Ishikawa (cell line): ENCODE results near the gene ADGRF1.

ENCODE experiments used
- CEBPB ChIP-seq: IDR thresholded peaks from 2 replicates; pipeline ENCODE4 v1.6.1; 2012
- CREB1 ChIP-seq: IDR thresholded peaks from 2 replicates; pipeline ENCODE4 v1.6.1; 2012; ENCODE audit warnings: low read depth
- EGR1 ChIP-seq: IDR thresholded peaks from 2 replicates; pipeline ENCODE4 v1.6.1; 2012
- EP300 ChIP-seq: IDR thresholded peaks from 2 replicates; pipeline ENCODE4 v1.6.1; 2012; ENCODE audit warnings: borderline replicate concordance
- FOXM1 ChIP-seq: IDR thresholded peaks from 2 replicates; pipeline ENCODE4 v1.6.1; 2012; ENCODE audit warnings: low read depth, borderline replicate concordance
- NFIC ChIP-seq: IDR thresholded peaks from 2 replicates; pipeline ENCODE4 v1.6.1; 2012
- RAD21 ChIP-seq: IDR thresholded peaks from 2 replicates; pipeline ENCODE4 v1.6.1; 2012; ENCODE audit warnings: low read depth
- TAF1 ChIP-seq: IDR thresholded peaks from 2 replicates; pipeline ENCODE4 v1.6.1; 2012; ENCODE audit warnings: low read depth, mild to moderate bottlenecking
- TCF12 ChIP-seq: IDR thresholded peaks from 2 replicates; pipeline ENCODE4 v1.6.1; 2012; ENCODE audit warnings: low read depth
- TEAD4 ChIP-seq: IDR thresholded peaks from 2 replicates; pipeline ENCODE4 v1.6.1; 2012
- YY1 ChIP-seq: IDR thresholded peaks from 2 replicates; pipeline ENCODE4 v1.6.1; 2012; ENCODE audit warnings: low read depth
- ZBTB7A ChIP-seq: IDR thresholded peaks from 2 replicates; pipeline ENCODE4 v1.6.1; 2012; ENCODE audit warnings: low read depth
- TF ChIP-seq, protein P1 (sequence below): IDR thresholded peaks from 2 replicates; pipeline ENCODE4 v1.6.1; 2012
- TF ChIP-seq, protein P2 (sequence below): IDR thresholded peaks from 2 replicates; pipeline ENCODE4 v1.6.1; 2012; ENCODE audit warnings: low read depth, mild to moderate bottlenecking
- TF ChIP-seq, protein P3 (sequence below): IDR thresholded peaks from 2 replicates; pipeline ENCODE4 v1.6.1; 2012

Gene ADGRF1

DNA sequence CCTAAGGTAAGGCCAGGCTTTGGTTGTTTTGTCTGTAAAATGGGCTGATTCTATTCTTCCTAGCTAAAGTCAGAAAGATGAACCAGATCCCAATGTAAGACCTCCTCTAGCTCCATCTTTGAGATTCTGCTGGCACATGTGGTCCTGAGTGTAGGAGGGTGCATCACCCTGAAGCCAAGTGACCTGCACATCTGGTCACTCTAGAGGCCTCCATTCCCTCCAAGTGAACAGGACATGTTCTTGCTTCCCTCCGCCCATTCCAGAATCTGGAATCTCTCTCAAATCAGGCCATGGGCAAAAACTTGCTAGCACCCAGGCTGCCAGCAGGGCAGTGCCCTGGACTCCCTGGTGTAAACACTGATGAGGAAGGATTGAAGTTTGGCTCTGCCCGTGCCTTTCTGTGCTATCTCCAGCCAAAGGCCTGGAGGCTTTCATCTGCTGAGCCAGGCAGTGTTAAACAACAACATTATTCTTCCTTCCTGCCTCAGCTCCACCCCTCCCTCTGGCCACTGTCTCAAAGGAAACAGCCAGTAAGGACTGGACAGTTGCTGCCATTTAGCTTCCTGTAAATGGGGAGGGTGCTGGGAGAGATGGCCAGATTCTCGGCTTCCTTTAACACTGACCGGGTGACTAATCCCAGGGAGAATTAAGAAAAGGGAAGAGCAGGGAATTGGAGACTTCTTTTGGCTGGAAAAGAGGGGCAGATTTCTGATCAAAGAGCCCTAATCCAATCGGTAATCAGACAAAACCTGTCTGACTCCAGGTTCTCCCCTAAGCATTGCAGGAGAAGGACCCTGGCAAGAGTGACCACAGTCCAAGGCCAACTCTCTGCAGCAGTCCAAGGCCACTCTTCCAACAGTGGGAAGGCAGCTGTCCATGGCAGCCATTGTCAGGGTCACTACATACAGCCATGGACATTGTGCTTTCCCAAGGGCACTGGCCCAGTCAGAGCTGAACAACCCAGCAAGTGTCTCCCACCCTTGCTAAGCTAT lies 19.5 kb upstream of the ADGRF1 start:
- no peak for TF ChIP-seq CEBPB
- TF ChIP-seq TCF12, result no peak
- TF ChIP-seq TEAD4, result no peak
- TF ChIP-seq ZBTB7A, result no peak
- TF ChIP-seq, protein P1, sequence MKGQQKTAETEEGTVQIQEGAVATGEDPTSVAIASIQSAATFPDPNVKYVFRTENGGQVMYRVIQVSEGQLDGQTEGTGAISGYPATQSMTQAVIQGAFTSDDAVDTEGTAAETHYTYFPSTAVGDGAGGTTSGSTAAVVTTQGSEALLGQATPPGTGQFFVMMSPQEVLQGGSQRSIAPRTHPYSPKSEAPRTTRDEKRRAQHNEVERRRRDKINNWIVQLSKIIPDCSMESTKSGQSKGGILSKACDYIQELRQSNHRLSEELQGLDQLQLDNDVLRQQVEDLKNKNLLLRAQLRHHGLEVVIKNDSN, result no peak
- TF ChIP-seq, protein P2, sequence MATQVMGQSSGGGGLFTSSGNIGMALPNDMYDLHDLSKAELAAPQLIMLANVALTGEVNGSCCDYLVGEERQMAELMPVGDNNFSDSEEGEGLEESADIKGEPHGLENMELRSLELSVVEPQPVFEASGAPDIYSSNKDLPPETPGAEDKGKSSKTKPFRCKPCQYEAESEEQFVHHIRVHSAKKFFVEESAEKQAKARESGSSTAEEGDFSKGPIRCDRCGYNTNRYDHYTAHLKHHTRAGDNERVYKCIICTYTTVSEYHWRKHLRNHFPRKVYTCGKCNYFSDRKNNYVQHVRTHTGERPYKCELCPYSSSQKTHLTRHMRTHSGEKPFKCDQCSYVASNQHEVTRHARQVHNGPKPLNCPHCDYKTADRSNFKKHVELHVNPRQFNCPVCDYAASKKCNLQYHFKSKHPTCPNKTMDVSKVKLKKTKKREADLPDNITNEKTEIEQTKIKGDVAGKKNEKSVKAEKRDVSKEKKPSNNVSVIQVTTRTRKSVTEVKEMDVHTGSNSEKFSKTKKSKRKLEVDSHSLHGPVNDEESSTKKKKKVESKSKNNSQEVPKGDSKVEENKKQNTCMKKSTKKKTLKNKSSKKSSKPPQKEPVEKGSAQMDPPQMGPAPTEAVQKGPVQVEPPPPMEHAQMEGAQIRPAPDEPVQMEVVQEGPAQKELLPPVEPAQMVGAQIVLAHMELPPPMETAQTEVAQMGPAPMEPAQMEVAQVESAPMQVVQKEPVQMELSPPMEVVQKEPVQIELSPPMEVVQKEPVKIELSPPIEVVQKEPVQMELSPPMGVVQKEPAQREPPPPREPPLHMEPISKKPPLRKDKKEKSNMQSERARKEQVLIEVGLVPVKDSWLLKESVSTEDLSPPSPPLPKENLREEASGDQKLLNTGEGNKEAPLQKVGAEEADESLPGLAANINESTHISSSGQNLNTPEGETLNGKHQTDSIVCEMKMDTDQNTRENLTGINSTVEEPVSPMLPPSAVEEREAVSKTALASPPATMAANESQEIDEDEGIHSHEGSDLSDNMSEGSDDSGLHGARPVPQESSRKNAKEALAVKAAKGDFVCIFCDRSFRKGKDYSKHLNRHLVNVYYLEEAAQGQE, result no peak
- no peak for TF ChIP-seq TAF1
- TF ChIP-seq RAD21, result no peak
- no peak for TF ChIP-seq YY1
- TF ChIP-seq NFIC, result no peak
- TF ChIP-seq, protein P3, sequence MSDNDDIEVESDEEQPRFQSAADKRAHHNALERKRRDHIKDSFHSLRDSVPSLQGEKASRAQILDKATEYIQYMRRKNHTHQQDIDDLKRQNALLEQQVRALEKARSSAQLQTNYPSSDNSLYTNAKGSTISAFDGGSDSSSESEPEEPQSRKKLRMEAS, result no peak
- no peak for TF ChIP-seq FOXM1
- no peak for TF ChIP-seq EP300
- no peak for TF ChIP-seq EGR1
- no peak for TF ChIP-seq CREB1

DNA sequence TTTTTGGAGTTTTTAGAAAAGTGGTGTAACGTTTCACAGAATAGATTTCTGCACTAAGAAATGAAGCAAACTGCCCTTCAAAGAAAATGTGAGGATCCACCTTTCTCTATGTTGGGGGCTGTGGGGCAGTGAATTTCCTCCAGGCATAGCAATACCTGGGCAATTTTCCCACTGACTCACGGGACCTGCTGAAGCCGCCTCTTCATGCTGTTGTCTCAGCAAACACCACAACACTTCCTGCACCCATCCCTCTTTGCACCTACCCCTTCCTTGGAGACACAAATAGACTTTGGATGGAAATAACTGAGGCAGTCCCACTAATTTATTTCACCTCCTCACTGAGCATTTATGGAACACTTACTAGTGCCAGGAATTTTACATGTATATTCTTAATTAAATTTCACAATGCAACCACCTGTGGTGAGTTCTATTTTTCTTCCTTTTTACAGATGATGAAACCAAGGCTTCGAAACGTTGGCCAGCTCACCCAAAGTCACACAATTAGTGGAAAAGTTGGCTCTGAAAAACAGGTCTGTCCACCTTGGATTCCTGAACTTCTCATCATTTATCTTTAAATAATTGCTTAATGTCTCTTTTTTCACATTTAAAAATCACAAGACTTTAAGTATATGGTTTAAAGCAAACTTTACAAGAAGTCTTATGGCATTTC lies 17.2 kb upstream of the ADGRF1 start:
- TF ChIP-seq FOXM1 (no peak), EGR1 (no peak), NFIC (peak; percentile 29; the same call in 1 of the 2 replicates), CEBPB (peak; percentile 83), TCF12 (peak; percentile 25; the same call in 1 of the 2 replicates), EP300 (peak; percentile 17; the same call in 1 of the 2 replicates)
- TF ChIP-seq, protein P2, result no peak

DNA sequence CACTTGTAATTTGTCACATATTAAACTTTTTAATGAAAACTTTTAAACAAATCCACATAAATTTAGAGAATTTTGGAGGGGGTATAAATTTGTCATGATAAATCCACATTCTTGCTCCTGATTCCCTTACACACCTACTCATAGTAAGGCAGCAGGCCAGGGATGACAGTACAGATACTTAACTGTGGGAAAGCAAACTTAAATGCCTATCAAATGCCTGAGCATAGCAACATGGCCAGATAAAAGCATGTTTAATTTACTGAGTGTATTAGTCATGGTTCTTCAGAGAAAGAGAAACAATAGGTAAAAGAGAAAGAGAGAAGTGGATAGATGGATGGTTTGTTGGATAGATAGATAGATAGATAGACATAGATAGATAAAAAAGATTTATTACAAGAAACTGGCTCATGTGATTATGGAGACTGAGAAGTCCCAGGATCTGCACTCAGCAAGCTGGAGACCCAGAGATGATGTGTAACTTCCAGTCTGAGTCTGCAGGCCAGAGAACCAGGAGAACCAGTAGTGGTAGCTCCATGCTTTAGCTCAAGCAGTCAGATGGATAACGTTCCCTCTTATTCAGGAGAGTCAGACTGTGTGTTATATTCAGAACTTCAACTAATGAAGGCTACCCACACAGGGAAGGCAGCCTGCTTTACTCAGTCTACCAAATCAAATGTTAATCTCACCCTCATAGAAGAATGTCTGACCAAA lies 15.9 kb upstream of the ADGRF1 start:
- TF ChIP-seq EGR1 (no peak), CREB1 (no peak), EP300 (no peak), ZBTB7A (no peak), TEAD4 (no peak), NFIC (no peak), TCF12 (no peak), YY1 (no peak)
- TF ChIP-seq, protein P2, result no peak
- TF ChIP-seq, protein P3, result no peak

DNA sequence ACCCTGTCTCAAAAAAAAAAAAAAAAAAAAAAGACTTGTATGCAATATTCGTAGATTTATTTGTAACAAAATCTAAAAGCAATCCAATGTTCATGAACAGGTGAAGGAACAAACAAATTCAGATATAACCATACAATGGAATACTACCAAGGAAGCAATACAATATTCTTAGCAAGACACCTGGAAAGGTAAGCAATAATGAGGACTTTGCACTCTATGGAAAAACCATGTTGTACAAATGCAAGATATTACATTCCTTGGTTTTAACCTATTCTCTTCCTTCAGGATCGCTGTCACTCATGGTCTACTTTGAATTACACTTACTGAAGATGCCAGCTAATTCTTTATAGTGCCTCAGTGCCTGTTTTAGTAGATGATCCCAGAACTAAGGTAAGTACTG lies 14.7 kb upstream of the ADGRF1 start:
- TF ChIP-seq, protein P3, result no peak
- TF ChIP-seq EP300 (no peak), CREB1 (no peak), FOXM1 (no peak), EGR1 (no peak), ZBTB7A (no peak), RAD21 (no peak)
